OCI-LY1 (cell line): Measurements from ENCODE around the gene FAM221B.

ENCODE experiments used
- H2AFZ ChIP-seq: fragments of 200-600 bp; sonication (generic), shearing (Covaris generic); 2 replicates; pipeline ENCODE4 v1.6.0; 2014; ENCODE audit warnings: antibody characterized with exemption, mild to moderate bottlenecking, low read length
- H3F3A ChIP-seq: fragments of 200-600 bp; sonication (generic), shearing (Covaris generic); 2 replicates; pipeline ENCODE4 v1.6.0; 2014; ENCODE audit warnings: mild to moderate bottlenecking, antibody characterized with exemption, low read length, moderate library complexity; ENCODE audit not compliant: insufficient read depth
- H3K27ac ChIP-seq: fragments of 200-600 bp; sonication (generic); 2 replicates; pipeline ENCODE4 v1.5.1; 2014; ENCODE audit warnings: low read length, mixed run types, mild to moderate bottlenecking, low read depth; ENCODE audit not compliant: poor library complexity, severe bottlenecking
- H3K27me3 ChIP-seq: fragments of 200-600 bp; sonication (generic); 2 replicates; pipeline ENCODE4 v1.6.0; 2014; ENCODE audit warnings: antibody characterized with exemption, mild to moderate bottlenecking, low read length, moderate library complexity; ENCODE audit not compliant: insufficient read depth
- H3K36me3 ChIP-seq: fragments of 200-600 bp; sonication (generic); 2 replicates; pipeline ENCODE4 v1.6.1; 2014; ENCODE audit warnings: mild to moderate bottlenecking, antibody characterized with exemption, low read length, moderate library complexity, mixed read lengths; ENCODE audit not compliant: insufficient read depth
- H3K4me1 ChIP-seq: fragments of 200-600 bp; sonication (generic); 2 replicates; pipeline ENCODE4 v1.5.1; 2014; ENCODE audit warnings: mild to moderate bottlenecking, low read length, moderate library complexity; ENCODE audit not compliant: insufficient read depth, severe bottlenecking
- H3K4me2 ChIP-seq: fragments of 200-600 bp; sonication (generic), shearing (Covaris generic); 2 replicates; pipeline ENCODE4 v1.6.1; 2014; ENCODE audit warnings: low read length
- H3K4me3 ChIP-seq: fragments of 200-600 bp; sonication (generic); 2 replicates; pipeline ENCODE4 v1.5.1; 2014; ENCODE audit warnings: low read length, low read depth, mild to moderate bottlenecking, mixed read lengths; ENCODE audit not compliant: poor library complexity, severe bottlenecking
- H3K79me2 ChIP-seq: fragments of 200-600 bp; shearing (Covaris generic); 2 replicates; pipeline ENCODE4 v1.6.1; 2016; ENCODE audit warnings: mixed run types, low read length, mixed read lengths; ENCODE audit not compliant: insufficient read depth
- H3K9ac ChIP-seq: fragments of 200-600 bp; sonication (generic), shearing (Covaris generic); 2 replicates; pipeline ENCODE4 v1.6.1; 2014; ENCODE audit warnings: mild to moderate bottlenecking, low read length, mixed read lengths
- H3K9me2 ChIP-seq: fragments of 200-600 bp; sonication (generic), shearing (Covaris generic); 2 replicates; pipeline ENCODE4 v1.6.1; 2014; ENCODE audit warnings: low read depth, mild to moderate bottlenecking, low read length, mixed read lengths
- H3K9me3 ChIP-seq: fragments of 200-600 bp; shearing (Covaris generic); 2 replicates; pipeline ENCODE4 v1.6.1; 2014; ENCODE audit warnings: low read length, mixed read lengths
- H4K20me1 ChIP-seq: fragments of 200-600 bp; sonication (generic), shearing (Covaris generic); 2 replicates; pipeline ENCODE4 v1.6.0; 2016; ENCODE audit warnings: mild to moderate bottlenecking, low read length; ENCODE audit not compliant: insufficient read depth
- EZH2 ChIP-seq: fragments of 200-600 bp; sonication (generic), shearing (Covaris generic); IDR thresholded peaks from 2 replicates; pipeline ENCODE4 v1.8.0; 2017; ENCODE audit warnings: borderline replicate concordance, mixed run types, mild to moderate bottlenecking, antibody characterized with exemption, low read length, moderate library complexity, mixed read lengths
- TF ChIP-seq, protein P1 (sequence below): fragments of 200-600 bp; sonication (generic), shearing (Covaris generic); IDR thresholded peaks from 2 replicates; pipeline ENCODE4 v1.5.1; 2017; ENCODE audit warnings: mild to moderate bottlenecking, antibody characterized with exemption, low read length, moderate library complexity, mixed read lengths

FAM221B gene

GRCh38 chr9:35834260-35835215, 6.0 kb upstream of the FAM221B start:
- H3K36me3 ChIP-seq: no peaks in the 10 kb centered on the region
- peak overlapping the region; percentile 17 for H3K4me3 ChIP-seq
- H2AFZ ChIP-seq: peak overlapping the region; percentile 26; the same call in 1 of the 2 replicates
- no peaks in the 10 kb centered on the region for H3F3A ChIP-seq
- H3K27ac ChIP-seq: peak overlapping the region; percentile 50
- H3K27me3 ChIP-seq: no peaks in the 10 kb centered on the region
- no peaks in the 10 kb centered on the region for H3K9me3 ChIP-seq
- peak overlapping the region; percentile 37 for H3K4me2 ChIP-seq
- H4K20me1 ChIP-seq: no peaks in the 10 kb centered on the region
- TF ChIP-seq EZH2: no peak
- TF ChIP-seq, protein P1, sequence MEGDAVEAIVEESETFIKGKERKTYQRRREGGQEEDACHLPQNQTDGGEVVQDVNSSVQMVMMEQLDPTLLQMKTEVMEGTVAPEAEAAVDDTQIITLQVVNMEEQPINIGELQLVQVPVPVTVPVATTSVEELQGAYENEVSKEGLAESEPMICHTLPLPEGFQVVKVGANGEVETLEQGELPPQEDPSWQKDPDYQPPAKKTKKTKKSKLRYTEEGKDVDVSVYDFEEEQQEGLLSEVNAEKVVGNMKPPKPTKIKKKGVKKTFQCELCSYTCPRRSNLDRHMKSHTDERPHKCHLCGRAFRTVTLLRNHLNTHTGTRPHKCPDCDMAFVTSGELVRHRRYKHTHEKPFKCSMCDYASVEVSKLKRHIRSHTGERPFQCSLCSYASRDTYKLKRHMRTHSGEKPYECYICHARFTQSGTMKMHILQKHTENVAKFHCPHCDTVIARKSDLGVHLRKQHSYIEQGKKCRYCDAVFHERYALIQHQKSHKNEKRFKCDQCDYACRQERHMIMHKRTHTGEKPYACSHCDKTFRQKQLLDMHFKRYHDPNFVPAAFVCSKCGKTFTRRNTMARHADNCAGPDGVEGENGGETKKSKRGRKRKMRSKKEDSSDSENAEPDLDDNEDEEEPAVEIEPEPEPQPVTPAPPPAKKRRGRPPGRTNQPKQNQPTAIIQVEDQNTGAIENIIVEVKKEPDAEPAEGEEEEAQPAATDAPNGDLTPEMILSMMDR: no peak
- no peak overlapping the region for H3K9ac ChIP-seq
- peaks cover 25% of the 10 kb centered on the region for H3K4me1 ChIP-seq
- H3K79me2 ChIP-seq: no peaks in the 10 kb centered on the region
- H3K9me2 ChIP-seq: no peaks in the 10 kb centered on the region

DNA sequence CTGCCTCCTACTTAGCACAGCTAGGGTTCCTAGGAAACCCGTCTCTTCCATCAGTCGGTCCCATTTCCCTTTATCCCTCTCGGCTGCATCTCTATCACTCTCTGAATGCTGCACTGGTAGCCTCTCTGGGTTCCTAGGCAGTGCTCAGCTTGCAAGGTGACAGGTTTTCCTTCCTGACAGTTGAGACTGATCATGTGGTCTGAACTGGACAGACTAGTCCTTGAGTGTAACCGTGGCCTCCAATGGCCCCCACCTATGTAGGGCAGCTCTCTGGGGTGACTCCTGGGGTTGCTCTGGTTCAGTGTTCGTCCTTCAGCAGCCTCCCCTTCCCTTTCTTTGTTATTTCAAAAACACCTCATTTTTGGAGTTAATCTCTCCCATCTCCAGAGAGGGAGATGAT, 4.3 kb upstream of the FAM221B start:
- H3F3A ChIP-seq: no peaks in the 10 kb centered on the region
- no peaks in the 10 kb centered on the region for H3K36me3 ChIP-seq
- H3K79me2 ChIP-seq: no peaks in the 10 kb centered on the region
- H3K9me2 ChIP-seq: no peaks in the 10 kb centered on the region
- no peak overlapping the region for H3K27ac ChIP-seq
- H2AFZ ChIP-seq: no peak overlapping the region
- no peak overlapping the region for H3K4me2 ChIP-seq
- no peaks in the 10 kb centered on the region for H3K9me3 ChIP-seq
- H3K9ac ChIP-seq: no peak overlapping the region
- no peak overlapping the region for H3K4me3 ChIP-seq
- H3K4me1 ChIP-seq: peaks cover 32% of the 10 kb centered on the region
- TF ChIP-seq EZH2: no peak
- TF ChIP-seq, protein P1: no peak
- H3K27me3 ChIP-seq: no peaks in the 10 kb centered on the region
- no peaks in the 10 kb centered on the region for H4K20me1 ChIP-seq

- H3K27ac ChIP-seq: no peak overlapping the region
- H4K20me1 ChIP-seq: no peaks in the 10 kb centered on the region
- no peaks in the 10 kb centered on the region for H3K9me2 ChIP-seq
- H3K9me3 ChIP-seq: no peaks in the 10 kb centered on the region
- H3K4me1 ChIP-seq: peaks cover 32% of the 10 kb centered on the region
- no peak overlapping the region for H3K9ac ChIP-seq
- H3K27me3 ChIP-seq: no peaks in the 10 kb centered on the region
- no peaks in the 10 kb centered on the region for H3K79me2 ChIP-seq
- H2AFZ ChIP-seq: no peak overlapping the region
- H3K4me2 ChIP-seq: no peak overlapping the region
- H3F3A ChIP-seq: no peaks in the 10 kb centered on the region
- H3K4me3 ChIP-seq: no peak overlapping the region
- no peak for TF ChIP-seq EZH2
- TF ChIP-seq, protein P1: no peak
- no peaks in the 10 kb centered on the region for H3K36me3 ChIP-seq
Measured at GRCh38 chr9:35831040-35831439, 2.5 kb upstream of the FAM221B start.
